Endothelial cell of umbilical vein (primary cell): Measurements from ENCODE around the gene ALG12. TPM values are rescaled to one million over a fixed set of nuclear protein-coding genes. Genes with fewer than 3 reads are reported as not detected.
A peak's percentile ranks its signal among the peaks of the same experiment; 100 is the strongest.

Source experiments
- BruUV-seq: library from RNA; stranded (reverse); fragments of 400-500 nt; replicated peaks from 2 replicates; lab custom pipeline; 2021; lab: Mats Ljungman, UMichigan
- CTCF ChIA-PET: fragments of 300-600, 350-600 bp; sonication (Branson Sonifier 250); formaldehyde crosslinking; loops from one replicate; lab custom pipeline; 2021; ENCODE audit warnings: antibody characterized with exemption, inconsistent platforms; lab: Charles Lee
- POLR2A ChIA-PET: fragments of 300-600, 350-600 bp; sonication (Branson Sonifier 250); formaldehyde crosslinking; loops from one replicate; lab custom pipeline; 2021; ENCODE audit warnings: antibody characterized with exemption, inconsistent platforms; lab: Charles Lee
- DNase-seq: peaks from one replicate; pipeline ENCODE4 v3.0.0-alpha.2; 2011; ENCODE audit warnings: low read depth, low spot score
- FAIRE-seq: peaks from 2 replicates; lab custom pipeline; 2011; peaks lifted over from hg19 to GRCh38; lab: Jason Lieb, UNC
- H2AFZ ChIP-seq: 2 replicates; pipeline ENCODE4 v1.6.0; 2012; ENCODE audit warnings: low read depth, low read length, control low read depth, inconsistent platforms
- H3K27ac ChIP-seq: 2 replicates; pipeline ENCODE4 v1.5.1; 2011; ENCODE audit warnings: low read depth, mild to moderate bottlenecking, control low read depth, low read length, moderate library complexity; ENCODE audit not compliant: insufficient read depth
- H3K27me3 ChIP-seq, 2 experiments: 2 replicates each; pipeline versions ENCODE4 v1.6.0 to v1.6.1; 2011; ENCODE audit warnings: low read length in 2 of 2, mixed read lengths in 1 of 2; ENCODE audit not compliant: control insufficient read depth in 2 of 2, insufficient read depth in 2 of 2
- H3K36me3 ChIP-seq, 2 experiments: 2 replicates in 1 of 2; 3 replicates in 1 of 2; pipeline ENCODE4 v1.5.1; 2011; ENCODE audit warnings: low read length in 2 of 2, mild to moderate bottlenecking in 1 of 2, moderate library complexity in 1 of 2; ENCODE audit not compliant: control insufficient read depth in 2 of 2, insufficient read depth in 2 of 2; ENCODE audit errors: extremely low read depth in 1 of 2
- H3K4me1 ChIP-seq: 3 replicates; pipeline ENCODE4 v1.5.1; 2011; ENCODE audit warnings: mild to moderate bottlenecking, low read length; ENCODE audit not compliant: control insufficient read depth, insufficient read depth; ENCODE audit errors: extremely low read depth
- H3K4me2 ChIP-seq: 2 replicates; pipeline ENCODE4 v1.6.1; 2011; ENCODE audit warnings: low read length, control low read depth, mixed read lengths; ENCODE audit not compliant: insufficient read depth
- H3K4me3 ChIP-seq, 3 experiments: fragments of 200-600 bp in 1 of 3; sonication (generic), shearing (Covaris generic) in 1 of 3; replicated peaks in 1 of 3; 2 replicates each; pipeline ENCODE4 v1.5.1; 2011 to 2016; ENCODE audit warnings: control low read depth in 3 of 3, low read length in 3 of 3, mild to moderate bottlenecking in 2 of 3, inconsistent platforms in 1 of 3, low read depth in 1 of 3, moderate library complexity in 1 of 3; ENCODE audit not compliant: insufficient read depth in 1 of 3
- H3K79me2 ChIP-seq: 2 replicates; pipeline ENCODE4 v1.6.0; 2012; ENCODE audit warnings: low read length, inconsistent platforms; ENCODE audit not compliant: control insufficient read depth, insufficient read depth
- H3K9ac ChIP-seq: replicated peaks from 2 replicates; pipeline ENCODE3; 2011; ENCODE audit warnings: low read length, control low read depth; ENCODE audit not compliant: insufficient read depth; ENCODE audit errors: extremely low read depth
- H3K9me1 ChIP-seq: replicated peaks from 3 replicates; pipeline ENCODE4 v1.6.0; 2011; ENCODE audit warnings: mild to moderate bottlenecking, low read length; ENCODE audit not compliant: control insufficient read depth, insufficient read depth; ENCODE audit errors: extremely low read depth
- H3K9me3 ChIP-seq: replicated peaks from 2 replicates; pipeline ENCODE4 v1.5.1; 2012; ENCODE audit warnings: low read length, inconsistent platforms; ENCODE audit not compliant: control insufficient read depth, insufficient read depth
- H4K20me1 ChIP-seq: replicated peaks from 2 replicates; pipeline ENCODE3; 2011; ENCODE audit warnings: mild to moderate bottlenecking, low read length; ENCODE audit not compliant: control insufficient read depth, insufficient read depth; ENCODE audit errors: extremely low read depth
- EZH2 ChIP-seq: IDR thresholded peaks from 2 replicates; pipeline ENCODE4 v1.6.1; 2012; ENCODE audit warnings: borderline replicate concordance, low read depth, mild to moderate bottlenecking, moderate library complexity, low read length, inconsistent platforms; ENCODE audit not compliant: severe bottlenecking
- FOS ChIP-seq: IDR thresholded peaks from 2 replicates; pipeline ENCODE4 v1.6.1; 2011; ENCODE audit warnings: mild to moderate bottlenecking, low read length, moderate library complexity, borderline replicate concordance; ENCODE audit not compliant: insufficient read depth
- GATA2 ChIP-seq: IDR thresholded peaks from 2 replicates; pipeline ENCODE4 v1.7.0; 2011; ENCODE audit warnings: low read depth, mild to moderate bottlenecking, moderate library complexity, mixed read lengths, low read length; ENCODE audit not compliant: insufficient read length, insufficient read depth
- JUN ChIP-seq: IDR thresholded peaks from 2 replicates; pipeline ENCODE4 v1.6.1; 2011; ENCODE audit warnings: borderline replicate concordance, low read depth; ENCODE audit not compliant: insufficient read length, insufficient read depth
- MYC ChIP-seq: IDR thresholded peaks from one replicate; pipeline ENCODE4 v1.6.1; 2011; ENCODE audit warnings: mild to moderate bottlenecking, low read depth, low read length
- POLR2A ChIP-seq: IDR thresholded peaks from 2 replicates; pipeline ENCODE4 v1.6.1; 2012; ENCODE audit warnings: low read depth, mild to moderate bottlenecking, control low read depth, low read length
- POLR2AphosphoS5 ChIP-seq: IDR thresholded peaks from 2 replicates; pipeline ENCODE4 v1.6.1; 2012; ENCODE audit warnings: low read depth, mild to moderate bottlenecking, control low read depth, low read length, moderate library complexity; ENCODE audit not compliant: insufficient read depth
- dilution Hi-C: fragments of 300-500 bp; cut with MboI; formaldehyde crosslinking; loops from one replicate; pipeline ENCODE4 v1.15.0; 2019; ENCODE audit warnings: low sequenced_read_pairs; ENCODE audit not compliant: extremely low pct_ligation_motif_present
- intact Hi-C: fragments of 100-400 bp; cut with micrococcal nuclease; formaldehyde crosslinking; loops from one replicate; pipeline ENCODE4 v1.10.0; 2022
- polyA plus RNA-seq, 4 experiments: library from polyadenylated mRNA; depleted of rRNA in 3 of 4; stranded (reverse) in 3 of 4; unstranded in 1 of 4; fragments of >200 nt; gene quantifications; 2 replicates each; pipeline versions ENCODE4 v1.2.1 to v1.2.3, GENCODE V29; 2011 to 2012; ENCODE audit warnings: missing spikeins in 1 of 4
- total RNA-seq: library from RNA; stranded (reverse); gene quantifications from 2 replicates; pipeline ENCODE4 v1.2.3, GENCODE V29; 2021
- TF ChIP-seq, protein P1 (sequence below), 2 donors: IDR thresholded peaks; 1 replicate in 1 of 2; 2 replicates in 1 of 2; pipeline ENCODE4 v1.5.1; 2011; ENCODE audit warnings: low read length in 2 of 2, mild to moderate bottlenecking in 2 of 2, moderate library complexity in 2 of 2, control low read depth in 1 of 2, inconsistent platforms in 1 of 2, low read depth in 1 of 2; ENCODE audit not compliant: insufficient read depth in 1 of 2; ENCODE audit errors: extremely low read depth in 1 of 2
- TF ChIP-seq, protein P2 (sequence below): IDR thresholded peaks from 2 replicates; pipeline ENCODE4 v1.6.1; 2011; ENCODE audit not compliant: insufficient read depth, insufficient read length

The ALG12 gene
- total and polyA plus RNA-seq, 2 donors (not counting 3 experiments of a cell fraction or from before 2014, with no cell fraction given), result 14.6 to 18.0 TPM

DNA sequence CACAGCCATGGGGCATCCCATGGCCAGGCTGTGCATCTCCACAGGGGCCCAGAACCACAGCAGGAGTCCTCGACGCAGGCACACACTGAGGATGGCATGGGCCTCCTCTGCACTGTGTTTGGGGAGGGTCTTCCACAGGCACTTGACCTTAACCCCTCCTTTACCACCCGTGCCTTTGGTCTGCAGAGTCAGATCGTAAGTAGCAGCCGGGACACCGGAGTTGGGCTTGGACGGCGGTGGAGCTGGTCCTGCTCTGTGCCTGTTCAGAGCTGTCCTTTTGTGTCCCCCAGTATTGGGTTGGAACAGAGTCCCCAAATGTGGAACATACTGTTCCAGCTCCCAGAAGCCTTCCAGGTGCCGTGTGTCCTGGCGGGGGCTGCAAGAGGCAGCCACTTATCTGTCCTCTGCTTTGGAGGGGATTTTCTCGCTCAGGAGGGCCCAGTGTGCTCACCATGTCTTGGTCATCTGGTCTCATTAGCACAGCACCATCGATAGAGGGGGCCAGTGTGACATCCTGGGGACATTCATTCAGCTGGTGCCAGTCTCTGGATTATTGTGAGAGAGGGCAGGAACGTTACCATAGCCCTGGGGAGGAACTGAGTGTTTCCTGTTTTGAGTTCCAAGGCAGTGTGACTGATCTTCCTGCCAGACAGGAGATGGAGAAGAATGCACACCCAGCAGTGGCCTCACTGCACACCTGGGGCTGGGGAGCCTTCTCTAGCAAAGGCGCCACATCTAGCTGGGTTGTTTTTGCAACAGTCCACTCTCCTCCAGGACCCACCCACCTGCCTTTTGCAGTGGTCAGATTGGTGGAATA lies 12.6 kb upstream of the ALG12 start:
- DNase-seq (peak; percentile 96), FAIRE-seq (peak; percentile 100)
- ChIA-PET CTCF (interaction anchor here (0.6 to 2.7 kb wide), 28 partner anchors 9 to 430 kb away, joined by 3 to 174 read pairs (median 5); partner anchors contain the start of genes ALG12, CRELD2, IL17REL and PANX2), POLR2A (interaction anchor here (1.4 to 1.5 kb wide), 2 partner anchors 32 to 100 kb away, joined by 6 to 10 read pairs; no protein-coding TSS in a partner anchor)
- Histone ChIP-seq H3K9me1 (no peaks in the 10 kb centered on the region), H3K36me3 (no peaks in the 10 kb centered on the region), H3K9ac (no peak overlapping the region), H3K4me2 (peak overlapping the region; percentile 3), H4K20me1 (no peaks in the 10 kb centered on the region), H3K4me1 (peaks cover 39% of the 10 kb centered on the region), H3K4me3 (no peak overlapping the region), H3K27ac (peak overlapping the region; percentile 74), H3K27me3 (no peaks in the 10 kb centered on the region), H3K9me3 (no peaks in the 10 kb centered on the region), H2AFZ (peak overlapping the region; percentile 13), H3K79me2 (no peaks in the 10 kb centered on the region)
- no TSS peak for BruUV-seq
- dilution Hi-C loops, result no loop called here
- intact Hi-C loops, result loop anchor here (1.0 kb wide), 6 partner anchors 31 to 278 kb away; no protein-coding TSS in a partner anchor
- no peak for TF ChIP-seq MYC
- TF ChIP-seq EZH2, result no peak
- TF ChIP-seq, protein P1, sequence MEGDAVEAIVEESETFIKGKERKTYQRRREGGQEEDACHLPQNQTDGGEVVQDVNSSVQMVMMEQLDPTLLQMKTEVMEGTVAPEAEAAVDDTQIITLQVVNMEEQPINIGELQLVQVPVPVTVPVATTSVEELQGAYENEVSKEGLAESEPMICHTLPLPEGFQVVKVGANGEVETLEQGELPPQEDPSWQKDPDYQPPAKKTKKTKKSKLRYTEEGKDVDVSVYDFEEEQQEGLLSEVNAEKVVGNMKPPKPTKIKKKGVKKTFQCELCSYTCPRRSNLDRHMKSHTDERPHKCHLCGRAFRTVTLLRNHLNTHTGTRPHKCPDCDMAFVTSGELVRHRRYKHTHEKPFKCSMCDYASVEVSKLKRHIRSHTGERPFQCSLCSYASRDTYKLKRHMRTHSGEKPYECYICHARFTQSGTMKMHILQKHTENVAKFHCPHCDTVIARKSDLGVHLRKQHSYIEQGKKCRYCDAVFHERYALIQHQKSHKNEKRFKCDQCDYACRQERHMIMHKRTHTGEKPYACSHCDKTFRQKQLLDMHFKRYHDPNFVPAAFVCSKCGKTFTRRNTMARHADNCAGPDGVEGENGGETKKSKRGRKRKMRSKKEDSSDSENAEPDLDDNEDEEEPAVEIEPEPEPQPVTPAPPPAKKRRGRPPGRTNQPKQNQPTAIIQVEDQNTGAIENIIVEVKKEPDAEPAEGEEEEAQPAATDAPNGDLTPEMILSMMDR (IDR thresholded peaks at IDR 0.05; ENCODE audit: extremely low read depth in 1 of 2, insufficient read depth in 1 of 2, low read depth in 1 of 2, low read length in 2 of 2), result peak; percentile 66 to 75
- no peak for TF ChIP-seq GATA2
- TF ChIP-seq POLR2A, result peak; percentile 57
- TF ChIP-seq, protein P2, sequence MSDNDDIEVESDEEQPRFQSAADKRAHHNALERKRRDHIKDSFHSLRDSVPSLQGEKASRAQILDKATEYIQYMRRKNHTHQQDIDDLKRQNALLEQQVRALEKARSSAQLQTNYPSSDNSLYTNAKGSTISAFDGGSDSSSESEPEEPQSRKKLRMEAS, result peak; percentile 3
- TF ChIP-seq FOS, result peak; percentile 40
- TF ChIP-seq JUN, result peak; percentile 43
- peak; percentile 81 for TF ChIP-seq POLR2AphosphoS5
